ENCODE results near the gene CDK18. TPM values are rescaled to one million over a fixed set of nuclear protein-coding genes. Genes with fewer than 3 reads are reported as not detected.

The CDK18 gene
- polyA plus RNA-seq, 1 donor (not counting 4 experiments of a cell fraction or from before 2014, with no cell fraction given): 10.9 TPM

DNA sequence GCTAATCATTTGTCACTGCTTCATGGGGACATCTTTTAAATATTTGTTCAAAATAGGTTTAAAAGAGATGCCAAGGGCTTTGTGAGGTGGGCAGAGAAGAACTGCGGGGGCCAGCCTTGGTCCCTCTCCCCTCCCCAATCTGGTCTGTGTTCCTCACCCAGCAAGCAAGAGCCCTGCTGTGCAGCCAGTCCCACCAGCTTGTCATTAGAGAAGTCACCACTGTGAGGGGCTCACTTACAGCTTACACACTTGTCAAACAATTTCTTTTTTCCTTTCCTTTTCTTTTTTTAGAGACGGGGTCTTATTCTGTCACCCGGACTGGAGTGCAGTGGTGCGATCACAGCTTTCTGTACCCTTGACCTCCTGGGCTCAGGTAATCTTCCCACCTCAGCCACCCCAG, 10.4 kb upstream of the CDK18 start:
- no peaks in the 10 kb centered on the region for H3K36me3 ChIP-seq (ENCODE audit: control insufficient read depth in 2 of 2, extremely low read depth in 1 of 2, insufficient read depth in 2 of 2, low read length in 2 of 2)
- H3K79me2 ChIP-seq (ENCODE audit: control insufficient read depth, insufficient read depth, low read length): no peaks in the 10 kb centered on the region
- peaks cover 3% of the 10 kb centered on the region for H3K9me1 ChIP-seq (ENCODE audit: control insufficient read depth, extremely low read depth, insufficient read depth, low read length)
- peaks cover 18% of the 10 kb centered on the region for H3K4me1 ChIP-seq (ENCODE audit: control insufficient read depth, extremely low read depth, insufficient read depth, low read length)
- dilution Hi-C loops (cut with MboI; ENCODE audit: extremely low pct_ligation_motif_present, low sequenced_read_pairs): no loop called here
- no peak for TF ChIP-seq EZH2 (IDR thresholded peaks at IDR 0.05; ENCODE audit: low read length)
- TF ChIP-seq CTCF (optimal IDR thresholded peaks at IDR 0.05 in 1 of 3, IDR thresholded peaks at IDR 0.05 in 1 of 3, conservative IDR thresholded peaks at IDR 0.05 in 1 of 3; ENCODE audit: extremely low read depth in 1 of 3, insufficient read depth in 2 of 3, low read length in 3 of 3): no peak
- H3K9me3 ChIP-seq (ENCODE audit: control insufficient read depth, low read depth, low read length): no peaks in the 10 kb centered on the region
- H3K9ac ChIP-seq (ENCODE audit: control insufficient read depth, extremely low read depth, insufficient read depth, low read length): no peak overlapping the region
- no peak overlapping the region for H3K27ac ChIP-seq (ENCODE audit: control insufficient read depth, insufficient read depth, low read length)
- H2AFZ ChIP-seq (ENCODE audit: control insufficient read depth, low read length): no peak overlapping the region
- FAIRE-seq (no peak), DNase-seq (ENCODE audit: low read depth, low spot score) (no peak)
- H4K20me1 ChIP-seq (ENCODE audit: control insufficient read depth, extremely low read depth, insufficient read depth, low read length): peaks cover 3% of the 10 kb centered on the region
- H3K27me3 ChIP-seq (ENCODE audit: control insufficient read depth, extremely low read depth, insufficient read depth, low read length): peaks cover 7% of the 10 kb centered on the region
- no peak overlapping the region for H3K4me2 ChIP-seq (ENCODE audit: control insufficient read depth, extremely low read depth, insufficient read depth, low read depth, low read length)
- H3K4me3 ChIP-seq (ENCODE audit: control insufficient read depth in 2 of 3, extremely low read depth in 1 of 3, insufficient read depth in 2 of 3, low read depth in 1 of 3, low read length in 3 of 3): no peak overlapping the region

DNA sequence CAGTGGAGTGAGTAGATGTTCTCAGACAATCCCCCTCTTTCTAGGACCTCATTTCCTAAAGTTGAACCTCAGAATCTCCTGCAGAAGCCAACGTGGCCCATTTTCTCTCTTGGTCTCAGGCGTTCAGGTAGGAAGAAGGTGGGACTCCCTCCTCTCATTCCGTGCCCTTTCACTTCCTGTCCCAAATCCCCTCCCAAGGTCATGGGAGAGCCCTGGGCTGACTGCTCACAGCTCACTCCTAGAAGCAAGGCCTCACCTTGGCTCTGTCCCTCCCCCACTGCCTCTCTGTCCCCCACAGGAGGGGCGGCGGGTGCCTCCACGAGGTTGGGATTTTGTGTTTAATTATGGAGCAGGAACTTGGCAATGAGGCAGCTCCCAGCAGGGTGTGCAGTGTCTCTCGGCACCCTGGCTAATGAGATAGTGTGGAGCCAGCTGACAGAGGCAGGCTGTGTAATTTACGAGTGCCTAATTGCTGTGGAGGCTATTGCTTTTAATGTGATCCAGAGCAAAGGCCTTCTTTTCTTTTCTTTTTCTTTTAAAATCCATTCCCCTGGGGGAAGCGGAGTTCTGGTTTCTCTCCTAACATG, 9.1 kb upstream of the CDK18 start:
- H2AFZ ChIP-seq (ENCODE audit: control insufficient read depth, low read length): no peak overlapping the region
- H3K4me2 ChIP-seq (ENCODE audit: control insufficient read depth, extremely low read depth, insufficient read depth, low read depth, low read length): no peak overlapping the region
- FAIRE-seq: no peak

More for the DNA sequence above, 9.1 kb upstream of the CDK18 start:
- no peaks in the 10 kb centered on the region for H3K27me3 ChIP-seq (ENCODE audit: control insufficient read depth, extremely low read depth, insufficient read depth, low read length)
- peaks cover 3% of the 10 kb centered on the region for H4K20me1 ChIP-seq (ENCODE audit: control insufficient read depth, extremely low read depth, insufficient read depth, low read length)
- no peaks in the 10 kb centered on the region for H3K9me3 ChIP-seq (ENCODE audit: control insufficient read depth, low read depth, low read length)
- no peaks in the 10 kb centered on the region for H3K79me2 ChIP-seq (ENCODE audit: control insufficient read depth, insufficient read depth, low read length)
- H3K9ac ChIP-seq (ENCODE audit: control insufficient read depth, extremely low read depth, insufficient read depth, low read length): no peak overlapping the region
- TF ChIP-seq CTCF (optimal IDR thresholded peaks at IDR 0.05 in 1 of 3, IDR thresholded peaks at IDR 0.05 in 1 of 3, conservative IDR thresholded peaks at IDR 0.05 in 1 of 3; ENCODE audit: extremely low read depth in 1 of 3, insufficient read depth in 2 of 3, low read length in 3 of 3) (no peak), EZH2 (IDR thresholded peaks at IDR 0.05; ENCODE audit: low read length) (no peak)
- H3K4me1 ChIP-seq (ENCODE audit: control insufficient read depth, extremely low read depth, insufficient read depth, low read length): peaks cover 18% of the 10 kb centered on the region
- no peaks in the 10 kb centered on the region for H3K36me3 ChIP-seq (ENCODE audit: control insufficient read depth in 2 of 2, extremely low read depth in 1 of 2, insufficient read depth in 2 of 2, low read length in 2 of 2)
- no peak for DNase-seq (ENCODE audit: low read depth, low spot score)
- no peak overlapping the region for H3K4me3 ChIP-seq (ENCODE audit: control insufficient read depth in 2 of 3, extremely low read depth in 1 of 3, insufficient read depth in 2 of 3, low read depth in 1 of 3, low read length in 3 of 3)
- H3K9me1 ChIP-seq (ENCODE audit: control insufficient read depth, extremely low read depth, insufficient read depth, low read length): peaks cover 3% of the 10 kb centered on the region
- dilution Hi-C loops (cut with MboI; ENCODE audit: extremely low pct_ligation_motif_present, low sequenced_read_pairs): no loop called here
- no peak overlapping the region for H3K27ac ChIP-seq (ENCODE audit: control insufficient read depth, insufficient read depth, low read length)

Measured in keratinocyte (primary cell).